ENCODE results near the gene OPA3.

DNA sequence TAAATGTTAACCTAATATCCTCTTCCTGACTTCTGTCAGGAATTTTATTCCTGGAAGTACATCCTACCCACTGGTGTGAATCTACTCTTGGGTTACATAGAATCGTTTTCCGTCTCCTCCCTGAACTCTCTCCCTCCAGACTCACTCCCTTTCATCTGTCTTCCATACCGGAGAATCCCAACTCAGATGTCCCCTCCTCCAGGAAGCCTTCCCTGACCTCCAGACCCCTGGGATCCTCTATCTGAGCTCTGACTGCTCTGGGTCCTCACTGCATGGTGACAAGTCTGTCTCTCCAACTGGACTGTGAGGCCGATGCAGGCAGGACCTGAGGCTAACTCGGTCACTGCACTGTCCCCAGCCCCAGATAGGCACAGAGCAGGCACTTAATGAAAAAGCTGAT, 24.6 kb downstream of the OPA3 start:
- TF ChIP-seq, protein P1, sequence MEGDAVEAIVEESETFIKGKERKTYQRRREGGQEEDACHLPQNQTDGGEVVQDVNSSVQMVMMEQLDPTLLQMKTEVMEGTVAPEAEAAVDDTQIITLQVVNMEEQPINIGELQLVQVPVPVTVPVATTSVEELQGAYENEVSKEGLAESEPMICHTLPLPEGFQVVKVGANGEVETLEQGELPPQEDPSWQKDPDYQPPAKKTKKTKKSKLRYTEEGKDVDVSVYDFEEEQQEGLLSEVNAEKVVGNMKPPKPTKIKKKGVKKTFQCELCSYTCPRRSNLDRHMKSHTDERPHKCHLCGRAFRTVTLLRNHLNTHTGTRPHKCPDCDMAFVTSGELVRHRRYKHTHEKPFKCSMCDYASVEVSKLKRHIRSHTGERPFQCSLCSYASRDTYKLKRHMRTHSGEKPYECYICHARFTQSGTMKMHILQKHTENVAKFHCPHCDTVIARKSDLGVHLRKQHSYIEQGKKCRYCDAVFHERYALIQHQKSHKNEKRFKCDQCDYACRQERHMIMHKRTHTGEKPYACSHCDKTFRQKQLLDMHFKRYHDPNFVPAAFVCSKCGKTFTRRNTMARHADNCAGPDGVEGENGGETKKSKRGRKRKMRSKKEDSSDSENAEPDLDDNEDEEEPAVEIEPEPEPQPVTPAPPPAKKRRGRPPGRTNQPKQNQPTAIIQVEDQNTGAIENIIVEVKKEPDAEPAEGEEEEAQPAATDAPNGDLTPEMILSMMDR (IDR thresholded peaks at IDR 0.05; ENCODE audit: insufficient read depth, low read length): no peak
- TF ChIP-seq POLR2AphosphoS5 (IDR thresholded peaks at IDR 0.05; ENCODE audit: low read depth) (no peak), SPI1 (IDR thresholded peaks at IDR 0.05; ENCODE audit: borderline replicate concordance, low read depth) (no peak)
- TF ChIP-seq, protein P2, sequence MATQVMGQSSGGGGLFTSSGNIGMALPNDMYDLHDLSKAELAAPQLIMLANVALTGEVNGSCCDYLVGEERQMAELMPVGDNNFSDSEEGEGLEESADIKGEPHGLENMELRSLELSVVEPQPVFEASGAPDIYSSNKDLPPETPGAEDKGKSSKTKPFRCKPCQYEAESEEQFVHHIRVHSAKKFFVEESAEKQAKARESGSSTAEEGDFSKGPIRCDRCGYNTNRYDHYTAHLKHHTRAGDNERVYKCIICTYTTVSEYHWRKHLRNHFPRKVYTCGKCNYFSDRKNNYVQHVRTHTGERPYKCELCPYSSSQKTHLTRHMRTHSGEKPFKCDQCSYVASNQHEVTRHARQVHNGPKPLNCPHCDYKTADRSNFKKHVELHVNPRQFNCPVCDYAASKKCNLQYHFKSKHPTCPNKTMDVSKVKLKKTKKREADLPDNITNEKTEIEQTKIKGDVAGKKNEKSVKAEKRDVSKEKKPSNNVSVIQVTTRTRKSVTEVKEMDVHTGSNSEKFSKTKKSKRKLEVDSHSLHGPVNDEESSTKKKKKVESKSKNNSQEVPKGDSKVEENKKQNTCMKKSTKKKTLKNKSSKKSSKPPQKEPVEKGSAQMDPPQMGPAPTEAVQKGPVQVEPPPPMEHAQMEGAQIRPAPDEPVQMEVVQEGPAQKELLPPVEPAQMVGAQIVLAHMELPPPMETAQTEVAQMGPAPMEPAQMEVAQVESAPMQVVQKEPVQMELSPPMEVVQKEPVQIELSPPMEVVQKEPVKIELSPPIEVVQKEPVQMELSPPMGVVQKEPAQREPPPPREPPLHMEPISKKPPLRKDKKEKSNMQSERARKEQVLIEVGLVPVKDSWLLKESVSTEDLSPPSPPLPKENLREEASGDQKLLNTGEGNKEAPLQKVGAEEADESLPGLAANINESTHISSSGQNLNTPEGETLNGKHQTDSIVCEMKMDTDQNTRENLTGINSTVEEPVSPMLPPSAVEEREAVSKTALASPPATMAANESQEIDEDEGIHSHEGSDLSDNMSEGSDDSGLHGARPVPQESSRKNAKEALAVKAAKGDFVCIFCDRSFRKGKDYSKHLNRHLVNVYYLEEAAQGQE (IDR thresholded peaks at IDR 0.05; ENCODE audit: insufficient replicate concordance, low read depth): no peak

Data from HL-60 (cell line).